ENCODE data around the gene PRKAA1.
"Not testable (repeated sequence)": the region's sequence is repeated elsewhere in the genome, so short reads cannot be mapped to it uniquely, and the experiment has no call there.

PRKAA1 gene

DNA sequence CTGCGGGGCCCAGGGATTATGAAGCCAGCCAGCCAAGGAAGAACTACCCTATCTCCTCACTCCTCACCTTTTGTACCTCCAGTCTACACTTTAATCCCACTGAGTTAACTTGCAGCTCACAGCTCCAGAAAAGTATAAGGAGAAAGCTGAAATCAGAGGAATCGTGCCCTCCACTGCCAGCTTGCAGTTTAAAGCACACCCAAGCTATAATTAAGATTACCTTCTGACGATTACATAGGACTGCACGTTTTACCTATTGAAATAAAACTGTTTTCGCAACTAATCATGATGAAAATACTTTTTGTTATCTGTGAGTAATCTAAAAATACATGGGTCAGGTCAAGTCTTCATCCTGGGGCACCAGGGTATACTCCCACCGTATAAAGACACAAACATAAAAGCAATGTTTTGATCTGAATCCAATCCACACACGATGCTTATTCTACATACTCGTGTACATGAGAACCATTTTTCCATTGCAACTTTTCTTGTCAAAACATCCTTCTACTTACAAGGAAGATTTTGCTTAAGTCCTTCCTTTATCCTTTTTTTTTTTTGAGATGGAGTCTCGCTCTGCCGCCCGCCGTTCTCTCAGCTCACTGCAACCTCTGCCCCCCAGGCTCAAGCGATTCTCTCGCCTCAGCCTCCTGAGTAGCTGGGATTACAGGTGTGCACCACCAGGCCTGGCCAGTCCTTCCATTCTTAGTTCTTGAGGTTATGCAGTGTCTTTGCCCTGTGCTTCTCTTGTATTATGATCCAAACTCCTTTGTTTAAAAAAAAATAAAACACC, 29.2 kb upstream of the PRKAA1 start:
- in situ Hi-C loops (cut with HindIII; ENCODE audit: low pct_ligation_motif_present, low pct_unique_long_range_greater_than_20kb, low sequenced_read_pairs): no loop called here
- no peak for DNase-seq

DNA sequence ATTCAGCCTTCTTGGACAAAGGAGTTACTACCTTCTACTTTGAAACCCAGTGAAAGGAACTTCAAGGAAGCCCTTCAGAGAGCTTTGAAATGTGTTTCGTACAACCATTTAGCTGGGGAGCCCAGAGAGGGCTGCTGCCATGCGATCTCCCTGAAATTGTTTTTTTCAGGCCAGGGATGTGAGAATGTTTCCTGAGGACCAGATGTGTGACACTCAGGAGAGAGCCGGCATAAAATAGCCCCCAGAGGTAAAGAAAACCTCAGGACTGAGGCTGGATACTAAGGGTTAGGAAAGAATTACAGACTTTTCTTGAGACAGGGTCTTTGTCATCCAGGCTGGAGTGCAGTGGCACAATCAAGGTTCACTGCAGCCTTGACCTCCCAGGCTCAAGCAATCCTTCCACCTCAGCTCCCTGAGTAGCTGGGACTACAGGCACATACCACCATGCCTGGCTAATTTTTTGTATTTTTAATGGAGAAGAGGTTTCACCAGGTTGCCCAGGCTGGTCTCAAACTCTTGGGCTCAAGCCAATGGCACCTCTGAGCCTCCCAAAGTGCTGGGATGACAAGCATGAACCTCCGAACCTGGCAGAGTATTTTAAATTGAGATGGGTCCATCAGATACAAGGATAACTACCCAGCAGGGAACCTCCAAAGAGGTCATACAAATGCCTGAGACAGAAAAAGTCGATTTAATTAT, 28.5 kb upstream of the PRKAA1 start:
- in situ Hi-C loops (cut with HindIII; ENCODE audit: low pct_ligation_motif_present, low pct_unique_long_range_greater_than_20kb, low sequenced_read_pairs): no loop called here
- DNase-seq: no peak

DNA sequence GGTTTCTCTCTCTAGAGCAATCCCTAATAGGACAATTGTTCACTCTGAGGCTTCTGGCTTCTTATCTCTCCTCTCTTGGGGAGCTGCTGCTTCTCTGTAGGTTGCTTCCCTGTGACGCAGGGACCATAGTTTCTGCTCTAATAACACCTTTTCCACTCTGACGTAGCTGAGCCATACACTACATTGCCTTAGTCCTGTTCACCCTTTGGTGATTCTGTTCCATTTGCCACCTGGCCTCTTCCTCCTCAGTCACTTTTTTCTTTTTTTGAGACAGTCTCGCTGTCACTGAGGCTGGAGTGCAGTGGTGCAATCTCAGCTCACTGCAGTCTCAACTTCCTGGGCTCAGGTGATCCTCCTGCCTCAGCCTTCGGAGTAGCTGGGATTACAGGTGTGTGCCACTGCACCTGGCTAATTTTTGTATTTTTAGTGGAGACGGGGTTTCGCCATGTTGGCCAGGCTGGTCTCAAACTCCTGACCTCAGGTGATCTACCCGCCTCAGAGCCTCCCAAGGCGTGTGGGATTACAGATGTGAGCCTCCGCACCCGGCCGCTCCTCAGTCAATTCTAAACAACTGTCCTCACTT, 27.4 kb upstream of the PRKAA1 start:
- in situ Hi-C loops (cut with HindIII; ENCODE audit: low pct_ligation_motif_present, low pct_unique_long_range_greater_than_20kb, low sequenced_read_pairs); DNase-seq: not testable (repeated sequence)

DNA sequence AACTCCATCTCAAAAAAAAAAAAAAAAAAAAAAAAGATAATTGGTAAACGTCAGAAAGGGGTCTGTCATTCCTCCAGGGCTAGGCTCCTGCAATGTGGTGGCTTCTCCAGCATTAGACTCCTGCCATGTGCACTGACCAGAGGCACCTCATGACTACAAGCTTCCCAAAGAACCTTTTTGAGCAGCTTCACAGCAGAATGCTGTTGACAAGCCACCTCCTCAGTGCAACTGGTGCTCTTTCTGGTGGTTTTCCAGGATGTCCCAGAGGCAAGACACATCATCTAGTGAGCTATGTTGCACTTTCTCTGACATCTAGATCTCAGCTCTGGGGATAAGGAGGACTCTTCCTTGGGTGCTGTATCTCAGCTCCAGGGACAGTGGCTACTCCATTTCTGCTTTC, 25.3 kb upstream of the PRKAA1 start:
- in situ Hi-C loops (cut with HindIII; ENCODE audit: low pct_ligation_motif_present, low pct_unique_long_range_greater_than_20kb, low sequenced_read_pairs): no loop called here
- no peak for DNase-seq

DNA sequence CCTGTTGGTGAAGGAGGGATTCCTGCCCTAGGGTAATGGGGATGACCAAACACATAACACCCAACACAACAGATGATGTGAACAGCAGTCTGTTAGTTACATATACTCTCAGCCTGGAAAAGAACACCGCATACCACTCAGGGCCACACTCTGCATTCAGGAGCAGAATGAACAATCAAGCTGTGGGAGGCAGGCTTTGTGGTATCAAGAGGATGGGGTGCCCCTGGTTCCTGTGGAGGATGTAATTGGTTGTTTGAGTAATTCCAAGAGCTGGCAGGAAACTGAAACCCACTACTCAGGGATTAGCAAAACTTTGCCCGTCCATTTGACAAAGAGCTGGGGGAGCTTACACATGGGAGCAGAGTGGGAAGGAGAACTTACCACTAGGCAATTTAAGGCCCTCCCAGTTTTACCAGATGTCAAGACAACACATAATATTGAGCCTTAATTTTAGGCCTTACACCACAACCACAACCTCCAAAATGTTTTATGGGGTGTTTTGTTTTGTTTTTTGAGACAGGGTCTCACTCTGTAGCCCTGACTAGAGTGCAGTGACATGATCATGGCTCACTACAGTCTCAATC, 15.6 kb upstream of the PRKAA1 start:
- in situ Hi-C loops (cut with HindIII; ENCODE audit: low pct_ligation_motif_present, low pct_unique_long_range_greater_than_20kb, low sequenced_read_pairs): no loop called here
- no peak for DNase-seq

DNA sequence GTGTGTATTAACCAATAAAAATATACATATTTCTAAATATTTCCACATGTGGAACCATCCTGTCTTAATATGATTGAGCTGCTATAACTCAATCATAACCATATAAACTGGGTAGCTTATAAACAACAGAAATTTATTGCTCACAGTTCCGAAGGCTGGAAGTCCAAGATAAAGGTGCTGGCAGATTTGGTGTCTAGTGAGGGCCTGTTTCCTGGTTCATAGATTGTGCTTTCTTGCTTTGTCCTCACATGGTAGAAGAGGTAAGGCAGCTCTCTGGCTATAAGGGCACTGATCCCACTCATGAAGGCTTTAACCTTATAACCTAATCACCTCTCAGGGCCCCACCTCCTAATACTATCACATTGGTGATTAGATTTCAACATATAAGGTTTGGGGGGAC, 14.0 kb upstream of the PRKAA1 start:
- in situ Hi-C loops (cut with HindIII; ENCODE audit: low pct_ligation_motif_present, low pct_unique_long_range_greater_than_20kb, low sequenced_read_pairs): no loop called here
- DNase-seq: no peak

DNA sequence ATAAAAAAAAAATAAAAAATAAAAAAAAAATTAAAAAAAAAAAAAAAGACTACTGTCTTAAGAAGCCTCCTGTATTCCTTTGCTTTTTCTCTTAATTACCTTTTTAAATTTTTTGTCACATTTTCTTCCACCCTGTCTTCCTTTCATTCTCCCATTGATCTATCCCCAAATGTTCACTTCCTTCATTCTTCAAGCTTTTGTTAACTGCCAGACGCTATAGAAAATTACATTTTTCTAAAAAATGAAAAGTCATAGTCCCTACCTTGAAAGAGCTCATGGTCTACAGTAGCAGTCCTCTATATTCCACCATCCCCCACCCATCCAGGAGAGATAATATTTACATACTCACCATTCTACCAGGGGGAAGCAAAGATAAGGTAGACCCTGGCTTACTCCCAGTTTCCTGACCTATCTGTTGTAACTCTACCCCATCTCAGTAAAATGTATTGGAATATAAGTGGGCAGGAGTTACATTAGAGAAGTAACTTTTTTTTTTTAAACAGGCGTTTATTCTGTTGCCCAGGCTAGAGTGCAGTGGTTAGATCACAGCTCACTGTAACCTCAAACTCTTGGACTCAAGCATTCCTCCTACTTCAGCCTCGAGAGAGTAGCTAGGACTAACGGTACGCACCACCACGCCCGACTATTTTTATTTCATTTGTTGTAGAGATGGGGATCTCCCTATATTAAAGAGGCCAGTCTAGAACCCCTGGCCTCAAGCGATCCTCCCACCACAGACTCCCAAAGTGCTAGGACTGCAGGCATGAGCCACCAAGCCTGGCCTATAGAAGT, 3.8 kb upstream of the PRKAA1 start:
- in situ Hi-C loops (cut with HindIII; ENCODE audit: low pct_ligation_motif_present, low pct_unique_long_range_greater_than_20kb, low sequenced_read_pairs): no loop called here
- no peak for DNase-seq

DNA sequence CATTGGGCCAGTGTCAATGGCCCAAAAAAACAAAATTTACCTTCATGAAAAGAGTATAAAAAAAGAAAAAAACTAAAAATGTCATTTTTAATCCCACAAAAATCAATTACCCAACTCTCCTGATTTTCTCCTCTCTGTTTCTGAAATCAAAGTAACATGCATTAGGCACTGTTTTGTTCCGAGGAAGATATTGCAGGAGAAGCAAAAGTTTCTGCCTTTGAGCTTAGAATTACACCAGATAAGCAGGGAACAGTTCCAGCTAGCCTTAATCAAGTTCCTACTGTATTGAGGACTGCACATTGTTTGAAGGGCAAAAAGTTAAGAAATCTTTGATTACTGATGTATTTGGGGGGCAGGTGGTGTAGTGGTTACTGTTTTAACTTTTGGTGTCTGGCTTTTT, 1.1 kb upstream of the PRKAA1 start:
- no peak for DNase-seq
- in situ Hi-C loops (cut with HindIII; ENCODE audit: low pct_ligation_motif_present, low pct_unique_long_range_greater_than_20kb, low sequenced_read_pairs): no loop called here

DNA sequence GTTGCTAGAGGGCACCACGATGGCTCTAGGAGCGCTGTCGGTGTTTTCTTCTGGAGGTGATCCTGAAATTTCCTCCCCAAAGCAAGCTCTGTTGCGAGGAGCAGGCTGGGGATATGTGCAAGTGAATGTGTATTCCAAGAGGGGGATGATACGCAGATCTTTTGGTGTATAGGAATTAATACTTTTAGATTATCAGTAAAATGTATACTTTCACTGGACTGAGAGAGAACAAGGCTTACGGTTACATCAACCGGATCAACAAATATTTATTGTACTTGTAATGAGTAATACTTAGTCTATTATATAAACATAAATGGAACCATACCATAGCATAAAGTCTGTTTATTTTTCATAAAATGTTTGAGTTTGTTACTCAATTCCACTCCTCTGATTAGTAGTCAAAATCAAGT, 632 bp upstream of the PRKAA1 start:
- no peak for DNase-seq
- in situ Hi-C loops (cut with HindIII; ENCODE audit: low pct_ligation_motif_present, low pct_unique_long_range_greater_than_20kb, low sequenced_read_pairs): no loop called here

DNA sequence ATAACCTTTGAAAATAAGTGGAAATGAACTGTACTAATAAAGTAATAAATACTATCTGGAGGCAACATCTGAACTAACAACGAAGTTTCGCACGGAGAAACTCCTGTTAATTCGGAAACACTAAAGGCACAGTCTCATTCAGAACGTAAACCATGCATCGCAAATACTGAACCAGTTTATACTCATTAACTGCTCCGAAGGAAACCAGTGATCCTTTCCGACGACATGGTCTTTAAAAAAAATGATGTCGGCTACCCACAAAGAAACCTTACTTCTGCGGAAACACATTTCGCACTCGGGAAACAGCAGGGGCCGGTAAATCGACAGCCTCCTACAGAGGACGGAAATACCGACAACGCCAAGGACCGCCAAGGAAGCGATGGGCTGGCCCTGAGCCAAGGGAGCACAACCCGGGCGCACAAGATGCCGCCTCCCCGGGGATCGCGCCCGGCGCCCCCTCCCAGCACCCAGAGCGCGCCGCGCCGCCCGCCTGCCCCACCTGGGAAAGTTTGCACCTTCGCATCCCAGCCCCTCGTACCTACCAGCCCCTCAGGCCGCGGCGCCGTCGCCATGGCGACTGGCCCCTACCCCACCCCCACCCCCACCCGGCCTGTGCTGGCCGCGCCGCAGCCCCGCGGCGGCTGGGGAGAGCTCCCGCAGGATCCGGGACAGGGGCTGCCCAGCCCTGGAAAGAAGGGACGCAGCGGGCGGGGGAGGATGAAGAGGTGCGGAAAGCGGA, 732 bp downstream of the PRKAA1 start:
- in situ Hi-C loops (cut with HindIII; ENCODE audit: low pct_ligation_motif_present, low pct_unique_long_range_greater_than_20kb, low sequenced_read_pairs): no loop called here
- DNase-seq: peak; percentile 71

DNA sequence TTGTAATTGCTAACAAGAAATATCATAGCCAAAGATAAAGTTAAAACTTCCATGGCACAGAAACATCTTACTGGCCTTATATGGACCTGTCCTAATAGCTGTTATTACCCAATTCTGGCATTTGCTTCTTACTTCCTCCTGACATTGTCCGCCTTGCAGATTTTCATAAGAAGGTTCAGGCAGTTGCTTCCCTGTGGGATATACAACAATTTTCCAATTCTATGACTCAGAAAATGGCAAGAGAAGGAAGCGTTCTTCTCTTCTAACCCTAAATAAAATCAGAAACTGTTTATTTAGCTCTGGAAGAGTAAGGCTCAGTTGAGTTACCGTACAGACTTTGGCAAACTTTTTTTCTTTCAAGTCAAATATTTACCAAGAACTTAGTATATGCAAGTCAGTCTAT, 1.7 kb downstream of the PRKAA1 start:
- in situ Hi-C loops (cut with HindIII; ENCODE audit: low pct_ligation_motif_present, low pct_unique_long_range_greater_than_20kb, low sequenced_read_pairs): no loop called here
- DNase-seq: no peak

DNA sequence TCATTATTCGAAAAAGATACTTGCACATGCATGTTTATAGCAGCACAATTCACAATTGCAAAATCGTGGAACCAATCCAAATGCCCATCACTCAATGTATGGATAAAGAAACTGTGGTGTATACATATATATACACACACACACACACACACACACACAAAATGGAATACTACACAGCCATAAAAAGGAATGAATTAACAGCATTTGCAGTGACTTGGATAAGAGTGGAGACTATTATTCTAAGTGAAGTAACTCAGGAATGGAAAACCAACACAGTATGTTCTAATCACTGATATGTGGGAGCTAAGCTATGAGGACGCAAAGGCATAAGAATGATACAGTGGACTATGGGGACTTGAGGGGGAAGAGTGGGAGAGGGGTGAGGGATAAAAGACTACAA, 3.3 kb downstream of the PRKAA1 start:
- in situ Hi-C loops (cut with HindIII; ENCODE audit: low pct_ligation_motif_present, low pct_unique_long_range_greater_than_20kb, low sequenced_read_pairs); DNase-seq: not testable (repeated sequence)

DNA sequence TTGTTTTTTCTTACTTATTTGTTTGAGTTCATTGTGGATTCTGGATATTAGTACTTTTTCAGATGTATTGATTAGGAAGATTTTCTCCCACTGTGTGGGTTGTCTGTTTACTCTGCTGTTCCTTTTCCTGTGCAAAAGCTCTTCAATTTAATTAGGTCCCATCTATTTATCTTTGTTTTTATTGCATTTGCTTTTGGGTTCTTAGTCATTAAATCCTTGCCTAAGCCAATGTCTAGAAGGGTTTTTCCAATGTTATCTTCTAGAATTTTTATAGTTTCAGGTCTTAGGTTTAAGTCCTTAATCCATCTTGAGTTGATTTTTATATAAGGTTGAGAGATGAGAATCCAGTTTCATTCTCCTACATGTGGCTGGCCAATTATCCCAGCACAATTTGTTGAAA, 3.8 kb downstream of the PRKAA1 start:
- in situ Hi-C loops (cut with HindIII; ENCODE audit: low pct_ligation_motif_present, low pct_unique_long_range_greater_than_20kb, low sequenced_read_pairs); DNase-seq: not testable (repeated sequence)

DNA sequence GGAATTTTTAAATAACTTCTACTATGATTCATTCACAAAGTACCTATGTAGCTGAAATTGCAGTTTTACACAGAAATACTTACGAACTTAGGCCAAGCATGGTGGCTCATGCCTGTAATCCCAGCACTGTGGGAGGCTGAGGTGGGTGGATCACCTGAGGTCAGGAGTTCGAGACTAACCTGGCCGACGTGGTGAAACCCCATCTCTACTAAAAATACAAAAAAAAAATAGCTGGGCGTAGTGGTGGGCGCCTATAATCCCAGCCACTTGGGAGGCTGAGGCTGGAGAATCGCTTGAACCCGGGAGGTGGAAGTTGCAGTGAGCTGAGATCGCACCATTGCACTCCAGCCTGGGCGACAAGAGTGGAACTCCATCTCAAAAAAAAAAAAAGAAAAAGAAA, 5.5 kb downstream of the PRKAA1 start:
- in situ Hi-C loops (cut with HindIII; ENCODE audit: low pct_ligation_motif_present, low pct_unique_long_range_greater_than_20kb, low sequenced_read_pairs); DNase-seq: not testable (repeated sequence)

DNA sequence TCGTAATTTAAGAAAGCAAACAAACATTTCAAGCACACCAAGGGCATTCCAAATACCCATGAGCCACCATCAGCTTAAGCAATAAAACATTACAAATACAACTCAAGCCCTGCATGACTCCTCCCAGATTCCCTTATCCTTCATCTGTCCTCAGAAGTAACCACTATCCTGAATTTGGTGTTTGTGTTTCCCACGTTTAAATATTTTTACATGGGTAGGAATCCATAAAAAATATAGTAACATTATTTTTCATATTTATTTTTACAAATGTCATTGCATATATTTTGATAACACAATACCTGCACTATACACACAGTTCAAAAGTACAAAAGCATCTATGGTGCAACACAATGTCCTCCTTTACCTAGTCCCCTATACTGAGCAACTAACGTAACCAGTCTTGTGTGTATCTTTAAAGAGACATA, 6.4 kb downstream of the PRKAA1 start:
- no peak for DNase-seq
- in situ Hi-C loops (cut with HindIII; ENCODE audit: low pct_ligation_motif_present, low pct_unique_long_range_greater_than_20kb, low sequenced_read_pairs): no loop called here

DNA sequence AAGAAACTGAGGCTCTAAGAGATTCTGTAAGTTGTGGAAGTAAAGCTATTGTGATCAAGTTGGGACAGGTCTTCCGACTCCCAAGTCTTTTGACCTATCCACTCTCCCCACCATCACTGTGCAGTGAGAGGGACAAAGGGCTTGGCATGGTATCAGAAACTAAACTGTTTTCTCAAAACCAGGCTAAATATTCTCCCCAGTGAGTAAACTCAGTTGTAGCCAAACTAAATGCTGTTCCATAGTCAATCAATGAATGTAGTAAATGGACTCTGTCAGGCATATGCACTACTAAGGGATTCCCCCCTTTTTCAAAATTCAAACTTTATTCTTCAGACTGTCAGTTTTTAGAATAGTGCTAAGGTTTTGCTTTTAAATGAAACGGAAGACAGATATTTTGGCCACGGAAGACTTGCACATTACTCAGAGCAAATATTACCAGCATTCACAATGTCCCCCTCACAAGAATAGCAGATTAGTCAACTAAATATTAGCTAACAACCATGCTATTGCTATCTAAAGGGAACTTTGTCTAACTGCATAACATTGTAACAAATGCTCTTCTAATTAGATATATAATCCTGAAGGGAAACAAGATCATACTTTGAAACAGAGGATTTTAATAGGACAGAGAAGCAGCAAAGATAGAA, 7.1 kb downstream of the PRKAA1 start:
- in situ Hi-C loops (cut with HindIII; ENCODE audit: low pct_ligation_motif_present, low pct_unique_long_range_greater_than_20kb, low sequenced_read_pairs): no loop called here
- DNase-seq: no peak

DNA sequence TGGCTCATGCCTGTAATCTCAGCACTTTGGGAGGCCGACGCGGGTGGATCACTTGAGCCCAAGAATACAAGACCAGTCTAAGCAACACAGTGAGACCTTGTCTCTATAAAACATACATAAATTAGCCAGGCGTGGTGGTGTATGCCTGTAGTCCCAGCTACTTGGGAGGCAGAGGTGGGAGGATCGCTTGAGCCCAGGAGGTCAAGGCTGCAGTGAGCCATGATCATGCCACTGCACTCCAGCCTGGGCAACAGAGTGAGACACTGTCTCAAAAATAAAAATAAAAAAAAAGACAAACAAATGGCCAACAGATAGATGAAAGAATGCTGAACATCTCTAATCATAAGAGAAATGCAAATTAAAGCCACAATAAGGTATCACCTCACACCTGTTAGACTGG, 9.2 kb downstream of the PRKAA1 start:
- DNase-seq; in situ Hi-C loops (cut with HindIII; ENCODE audit: low pct_ligation_motif_present, low pct_unique_long_range_greater_than_20kb, low sequenced_read_pairs): not testable (repeated sequence)

DNA sequence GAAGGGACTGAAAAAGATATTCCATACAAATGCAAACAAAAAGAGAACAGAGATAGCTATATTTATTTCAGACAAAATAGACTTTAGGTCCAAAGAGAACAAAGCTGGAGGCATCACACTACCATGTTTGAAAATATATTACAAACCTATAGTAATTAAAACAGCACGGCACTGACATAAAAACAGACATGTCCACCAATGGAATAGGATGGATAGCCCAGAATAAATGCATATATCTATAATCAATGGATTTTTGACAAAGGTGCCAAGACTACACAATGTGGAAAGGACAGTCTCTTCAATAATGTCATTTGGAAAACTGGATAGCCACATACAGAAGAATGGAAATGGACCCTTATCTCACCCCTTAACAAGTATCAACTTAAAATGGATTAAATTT, 10.2 kb downstream of the PRKAA1 start:
- in situ Hi-C loops (cut with HindIII; ENCODE audit: low pct_ligation_motif_present, low pct_unique_long_range_greater_than_20kb, low sequenced_read_pairs): no loop called here
- DNase-seq: no peak

Data from ACHN (cell line).